Spleen (tissue), 11 donors: Measurements from ENCODE around the gene STOM. TPM values are rescaled to one million over a fixed set of nuclear protein-coding genes. Genes with fewer than 3 reads are reported as not detected.

Experiments used
- DNase-seq: peaks from one replicate; pipeline ENCODE4 v3.0.0-alpha.2; 2020
- H3K27ac ChIP-seq, 8 donors: fragments of 200-600 bp; sonication (generic) in 7 of 8; 1 replicate in 4 of 8; 2 replicates in 4 of 8; pipeline versions ENCODE4 v1.5.0 to v1.8.0; 2016 to 2021; ENCODE audit warnings: inconsistent platforms in 4 of 8, mild to moderate bottlenecking in 4 of 8, moderate library complexity in 1 of 8
- H3K27me3 ChIP-seq, 7 donors: fragments of 200-600 bp; sonication (generic) in 6 of 7; replicated peaks in 1 of 7; 1 replicate in 4 of 7; 2 replicates in 3 of 7; pipeline versions ENCODE4 v1.5.0 to v1.8.0; 2016 to 2021; ENCODE audit warnings: inconsistent platforms in 3 of 7, mild to moderate bottlenecking in 1 of 7
- H3K36me3 ChIP-seq, 6 donors: fragments of 200-600 bp; sonication (generic) in 5 of 6; 1 replicate in 4 of 6; 2 replicates in 2 of 6; pipeline versions ENCODE4 v1.5.0 to v1.8.0; 2016 to 2021; ENCODE audit warnings: inconsistent platforms in 2 of 6
- H3K4me1 ChIP-seq, 6 donors: fragments of 200-600 bp; sonication (generic) in 5 of 6; 1 replicate in 3 of 6; 2 replicates in 3 of 6; pipeline versions ENCODE4 v1.5.0 to v1.8.0; 2016 to 2021; ENCODE audit warnings: inconsistent platforms in 3 of 6
- H3K4me3 ChIP-seq, 8 donors: fragments of 200-600 bp; sonication (generic) in 7 of 8; 1 replicate in 4 of 8; 2 replicates in 4 of 8; pipeline versions ENCODE4 v1.5.0 to v1.8.0; 2016 to 2021; ENCODE audit warnings: inconsistent platforms in 4 of 8, mild to moderate bottlenecking in 4 of 8, moderate library complexity in 2 of 8
- H3K9me3 ChIP-seq, 8 donors: fragments of 200-600 bp; sonication (generic) in 7 of 8; 1 replicate in 4 of 8; 2 replicates in 4 of 8; pipeline versions ENCODE4 v1.5.0 to v1.8.0; 2016 to 2021; ENCODE audit warnings: inconsistent platforms in 4 of 8
- POLR2A ChIP-seq, 3 donors: fragments of 450-650 bp; IDR thresholded peaks; one replicate each; pipeline ENCODE4 v1.5.1; 2017; ENCODE audit warnings: antibody characterized with exemption in 3 of 3, mild to moderate bottlenecking in 1 of 3
- POLR2AphosphoS5 ChIP-seq, 3 donors: sonication (generic); formaldehyde crosslinking; IDR thresholded peaks; one replicate each; pipeline ENCODE4 v1.5.1; 2017; ENCODE audit warnings: antibody characterized with exemption in 3 of 3
- WGBS, 5 donors: extraction: QIAGEN DNeasy Blood & Tissue Kit in 3 of 5; methylation state at CpG; one replicate each; pipeline versions ENCODE4 v1.1.5 to v1.1.7; 2013 to 2018; 5-methylcytosine and 5-hydroxymethylcytosine counted together
- intact Hi-C: fragments of 100-400 bp; cut with DNase I; formaldehyde crosslinking; loops from one replicate; pipeline ENCODE4 v1.15.0; 2023; ENCODE audit warnings: low total_unique reads
- polyA plus RNA-seq, 3 donors: library from polyadenylated mRNA; stranded (reverse); fragments of 200-250 nt; gene quantifications; one replicate each; pipeline ENCODE4 v1.2.1, GENCODE V29; 2013
- total RNA-seq, 7 donors: library from RNA; depleted of rRNA in 3 of 7; stranded (reverse); fragments of >200 nt in 3 of 7; fragmentation: NEBNext Ultra II Directional in 4 of 7; extraction: Animal tissue kit (Norgen Biotek cat#: 25700) in 4 of 7; gene quantifications; one replicate each; pipeline versions ENCODE4 v1.1.0 to v1.2.1, GENCODE V29; 2016 to 2021
- TF ChIP-seq, protein P1 (sequence below), 11 experiments: fragments of 200-600 bp in 7 of 11; fragments of 450-650 bp in 4 of 11; sonication (generic) in 4 of 11; IDR thresholded peaks in 8 of 11; conservative IDR thresholded peaks in 3 of 11; 1 replicate in 7 of 11; 2 replicates in 4 of 11; pipeline versions ENCODE4 v1.4.0 to v1.8.0; 2016 to 2021; ENCODE audit warnings: antibody characterized with exemption in 11 of 11, inconsistent platforms in 4 of 11, mild to moderate bottlenecking in 1 of 11
- donor health status: healthy with polysubstance abuse.
- donor health status: DM: no; HTN: no; CAD: no; lungs with moderate emphysema.
- donor health status: DM: no; HTN: no; CAD: no.
- donor health status: Bipolar disorder and iron deficiency.
- donor health status: healthy.
- donor health status: DM: no; HTN: no; CAD: no.
- donor health status: DM: yes; HTN: yes; CAD: no.

Gene STOM
- total and polyA plus RNA-seq, 10 donors, result 42.7 to 493 (median 311) TPM

DNA sequence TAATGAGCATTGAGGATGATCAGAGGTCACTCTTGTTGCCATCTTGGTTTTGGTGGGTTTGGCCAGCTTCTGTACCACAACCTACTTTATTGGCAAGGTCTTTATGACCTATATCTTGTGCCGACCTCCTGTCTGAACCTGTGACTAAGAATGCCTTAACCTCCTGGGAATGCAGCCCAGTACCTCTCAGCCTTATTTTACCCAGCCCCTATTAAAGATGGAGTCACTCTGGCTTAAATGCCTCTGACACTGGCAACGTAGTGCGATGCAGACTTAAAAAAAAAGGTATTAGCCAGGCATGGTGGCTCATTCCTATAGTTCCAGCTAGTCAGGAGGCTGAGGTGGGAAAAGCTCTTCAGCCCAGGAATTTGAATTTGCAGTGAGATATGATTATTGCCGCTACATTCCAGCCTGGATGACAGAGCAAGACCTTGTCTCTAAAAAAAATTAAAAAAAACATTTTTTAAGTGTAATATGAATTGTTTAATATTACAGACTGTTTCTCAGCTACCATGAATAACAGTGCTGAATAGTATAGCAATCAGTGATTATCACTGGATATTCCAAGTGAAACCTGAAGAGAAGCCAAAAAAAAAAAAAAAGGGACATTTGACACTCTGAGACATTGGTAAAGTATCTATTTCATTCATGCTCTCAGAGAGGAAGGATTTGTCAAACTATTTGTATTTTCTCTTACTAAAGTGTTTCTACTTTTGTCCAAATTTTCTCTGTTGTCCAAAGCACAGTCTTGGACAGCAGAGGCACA, 18.3 kb upstream of the STOM start:
- 94 to 98% (median 96%) methylated on average over 4 of the region's 4 CpGs for WGBS, 5 donors
- intact Hi-C loops, result no loop called here

DNA sequence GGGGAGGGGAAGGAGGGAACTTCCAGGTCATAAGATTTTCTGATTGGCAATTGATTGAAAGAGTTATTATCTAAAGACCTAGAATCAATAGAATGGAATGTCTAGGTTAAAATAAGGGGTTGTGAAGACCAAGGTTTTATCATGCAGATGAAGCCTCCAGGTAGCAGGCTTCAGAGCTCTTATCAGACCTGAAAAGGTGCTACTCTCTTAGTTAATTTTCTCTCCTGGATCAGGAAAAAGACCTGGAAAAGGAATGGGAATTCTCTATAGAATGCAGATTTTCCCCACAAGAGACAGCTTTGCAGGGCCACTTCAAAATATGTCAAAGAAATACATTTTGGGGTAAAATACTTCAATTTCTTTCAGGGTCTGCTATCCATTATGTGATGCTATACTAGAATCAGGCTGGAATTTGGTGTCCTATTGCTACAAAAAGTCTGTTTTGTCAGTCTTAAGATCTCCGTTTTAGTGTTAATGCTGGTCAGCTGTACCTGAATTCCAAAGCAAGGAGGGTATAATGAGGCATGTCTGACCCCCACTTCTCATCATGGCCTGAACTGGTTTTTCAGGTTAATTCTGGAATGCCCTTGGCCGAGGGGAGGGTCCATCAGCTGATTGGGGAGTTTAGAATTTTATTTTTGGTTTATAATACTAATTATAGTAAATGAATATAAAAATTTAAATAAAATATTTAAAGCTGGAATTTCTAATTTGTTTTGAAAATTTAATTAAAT, 16.6 kb upstream of the STOM start:
- no peak for DNase-seq
- WGBS, 5 donors, result 80 to 97% (median 88%) methylated on average over 2 of the region's 2 CpGs
- no peaks in the 10 kb centered on the region for H3K4me1 ChIP-seq
- intact Hi-C loops, result no loop called here
- no peaks in the 10 kb centered on the region for H3K27me3 ChIP-seq
- H3K27ac ChIP-seq, result no peak overlapping the region
- no peaks in the 10 kb centered on the region for H3K9me3 ChIP-seq
- H3K4me3 ChIP-seq, result no peak overlapping the region
- TF ChIP-seq, protein P1, sequence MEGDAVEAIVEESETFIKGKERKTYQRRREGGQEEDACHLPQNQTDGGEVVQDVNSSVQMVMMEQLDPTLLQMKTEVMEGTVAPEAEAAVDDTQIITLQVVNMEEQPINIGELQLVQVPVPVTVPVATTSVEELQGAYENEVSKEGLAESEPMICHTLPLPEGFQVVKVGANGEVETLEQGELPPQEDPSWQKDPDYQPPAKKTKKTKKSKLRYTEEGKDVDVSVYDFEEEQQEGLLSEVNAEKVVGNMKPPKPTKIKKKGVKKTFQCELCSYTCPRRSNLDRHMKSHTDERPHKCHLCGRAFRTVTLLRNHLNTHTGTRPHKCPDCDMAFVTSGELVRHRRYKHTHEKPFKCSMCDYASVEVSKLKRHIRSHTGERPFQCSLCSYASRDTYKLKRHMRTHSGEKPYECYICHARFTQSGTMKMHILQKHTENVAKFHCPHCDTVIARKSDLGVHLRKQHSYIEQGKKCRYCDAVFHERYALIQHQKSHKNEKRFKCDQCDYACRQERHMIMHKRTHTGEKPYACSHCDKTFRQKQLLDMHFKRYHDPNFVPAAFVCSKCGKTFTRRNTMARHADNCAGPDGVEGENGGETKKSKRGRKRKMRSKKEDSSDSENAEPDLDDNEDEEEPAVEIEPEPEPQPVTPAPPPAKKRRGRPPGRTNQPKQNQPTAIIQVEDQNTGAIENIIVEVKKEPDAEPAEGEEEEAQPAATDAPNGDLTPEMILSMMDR (IDR thresholded peaks at IDR 0.05 in 8 of 11, conservative IDR thresholded peaks at IDR 0.05 in 3 of 11), result no peak
- TF ChIP-seq POLR2A (IDR thresholded peaks at IDR 0.05) (no peak), POLR2AphosphoS5 (IDR thresholded peaks at IDR 0.05) (no peak)
- no peaks in the 10 kb centered on the region for H3K36me3 ChIP-seq

More for the DNA sequence above, 18.3 kb upstream of the STOM start:
- Histone ChIP-seq H3K4me1 (peaks cover 0 to 9% (median 4%) of the 10 kb centered on the region in 6 donors), H3K27me3 (no peaks in the 10 kb centered on the region), H3K36me3 (no peaks in the 10 kb centered on the region), H3K9me3 (no peaks in the 10 kb centered on the region), H3K27ac (no peak overlapping the region), H3K4me3 (no peak overlapping the region)
- DNase-seq, result no peak
- TF ChIP-seq, protein P1 (IDR thresholded peaks at IDR 0.05 in 8 of 11, conservative IDR thresholded peaks at IDR 0.05 in 3 of 11), result no peak
- TF ChIP-seq POLR2A (IDR thresholded peaks at IDR 0.05) (no peak), POLR2AphosphoS5 (IDR thresholded peaks at IDR 0.05) (no peak)

DNA sequence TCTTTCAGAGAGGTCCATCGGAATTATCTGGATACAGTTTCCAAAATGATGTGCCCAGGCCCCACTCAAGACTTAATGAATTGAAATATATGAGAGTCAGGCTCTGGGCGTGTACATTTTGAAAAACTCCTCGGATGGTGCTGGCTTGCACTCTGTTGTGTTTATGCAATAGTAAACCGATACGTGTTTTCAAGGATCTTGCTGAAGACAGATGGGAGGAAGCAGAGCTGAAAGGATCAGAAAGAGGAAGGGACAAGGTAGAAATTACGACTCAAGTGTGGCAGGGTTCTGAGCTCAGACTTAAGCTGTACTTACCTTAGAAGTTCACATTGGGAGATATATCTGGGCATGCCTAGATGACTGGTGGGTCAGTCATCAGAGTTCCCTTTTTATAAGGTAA, 13.7 kb upstream of the STOM start:
- intact Hi-C loops, result no loop called here
- H3K27ac ChIP-seq, result no peak overlapping the region
- H3K4me1 ChIP-seq, result no peaks in the 10 kb centered on the region
- no peak for TF ChIP-seq POLR2A (IDR thresholded peaks at IDR 0.05)
- TF ChIP-seq, protein P1 (IDR thresholded peaks at IDR 0.05 in 8 of 11, conservative IDR thresholded peaks at IDR 0.05 in 3 of 11), result no peak
- no peak for TF ChIP-seq POLR2AphosphoS5 (IDR thresholded peaks at IDR 0.05)
- no peak for DNase-seq
- no peaks in the 10 kb centered on the region for H3K36me3 ChIP-seq
- no peaks in the 10 kb centered on the region for H3K27me3 ChIP-seq
- WGBS, 5 donors, result 45 to 68% (median 54%) methylated on average over 6 of the region's 6 CpGs
- H3K9me3 ChIP-seq, result no peaks in the 10 kb centered on the region
- no peak overlapping the region for H3K4me3 ChIP-seq

DNA sequence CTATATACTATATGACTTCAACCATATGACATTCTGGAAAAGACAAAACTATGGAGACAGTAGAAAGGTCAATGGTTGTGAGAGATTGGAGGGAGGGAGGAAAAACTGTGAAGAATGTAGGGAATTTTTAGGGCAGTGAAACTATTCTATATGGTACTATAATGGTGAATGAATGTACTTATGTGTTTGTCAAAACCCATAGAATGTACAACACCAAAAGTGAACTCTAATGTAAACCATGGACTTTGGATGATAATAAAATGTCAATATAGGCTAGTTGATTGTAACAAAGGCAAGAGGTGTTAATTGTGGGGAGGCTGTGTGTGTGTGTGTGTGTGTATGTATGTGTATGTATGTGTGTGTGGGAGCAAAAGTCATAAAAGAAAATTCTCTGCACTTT, 10.8 kb upstream of the STOM start:
- no peak for DNase-seq
- intact Hi-C loops, result no loop called here
- TF ChIP-seq, protein P1 (IDR thresholded peaks at IDR 0.05 in 8 of 11, conservative IDR thresholded peaks at IDR 0.05 in 3 of 11), result no peak
- TF ChIP-seq POLR2A (IDR thresholded peaks at IDR 0.05) (no peak), POLR2AphosphoS5 (IDR thresholded peaks at IDR 0.05) (no peak)

More for the DNA sequence above, 10.8 kb upstream of the STOM start:
- Histone ChIP-seq H3K9me3 (peaks cover 0 to 5% (median 0%) of the 10 kb centered on the region in 8 donors), H3K36me3 (no peaks in the 10 kb centered on the region), H3K27me3 (no peaks in the 10 kb centered on the region), H3K4me1 (peaks cover 0 to 4% (median 0%) of the 10 kb centered on the region in 6 donors), H3K27ac (no peak overlapping the region), H3K4me3 (no peak overlapping the region)
